Panc1 (cell line): ENCODE measurements around the gene CTNND2.

Experiments used
- CTCF ChIP-seq: fragments of 450-650 bp; IDR thresholded peaks from 2 replicates; pipeline ENCODE4 v1.5.1; 2017; ENCODE audit warnings: mild to moderate bottlenecking
- REST ChIP-seq, 2 experiments: IDR thresholded peaks; 2 replicates each; pipeline ENCODE4 v1.6.1; 2011 to 2012; ENCODE audit warnings: low read depth in 2 of 2, control low read depth in 1 of 2, low read length in 1 of 2, mild to moderate bottlenecking in 1 of 2, moderate library complexity in 1 of 2; ENCODE audit not compliant: insufficient read depth in 1 of 2

GRCh38 chr5:11547730-11548129, 356.5 kb downstream of the CTNND2 start:
- no peak for TF ChIP-seq CTCF
- no peak for TF ChIP-seq REST (IDR thresholded peaks at IDR 0.05; ENCODE audit: insufficient read depth in 1 of 2, low read depth in 2 of 2, low read length in 1 of 2)
